Testis (tissue), 2 donors: Measurements from ENCODE around the gene GABBR2.

ENCODE experiments used
- POLR2A ChIP-seq: fragments of 450-650 bp; IDR thresholded peaks from one replicate; pipeline ENCODE4 v1.6.1; 2017; ENCODE audit warnings: antibody characterized with exemption, mild to moderate bottlenecking, moderate library complexity
- TF ChIP-seq, protein P1 (sequence below), 3 experiments: fragments of 450-650 bp in 2 of 3; fragments of 200-600 bp in 1 of 3; sonication (generic) in 1 of 3; IDR thresholded peaks; one replicate each; pipeline ENCODE4 v1.5.1; 2016 to 2019; ENCODE audit warnings: antibody characterized with exemption in 3 of 3, mild to moderate bottlenecking in 2 of 3, moderate library complexity in 1 of 3

DNA sequence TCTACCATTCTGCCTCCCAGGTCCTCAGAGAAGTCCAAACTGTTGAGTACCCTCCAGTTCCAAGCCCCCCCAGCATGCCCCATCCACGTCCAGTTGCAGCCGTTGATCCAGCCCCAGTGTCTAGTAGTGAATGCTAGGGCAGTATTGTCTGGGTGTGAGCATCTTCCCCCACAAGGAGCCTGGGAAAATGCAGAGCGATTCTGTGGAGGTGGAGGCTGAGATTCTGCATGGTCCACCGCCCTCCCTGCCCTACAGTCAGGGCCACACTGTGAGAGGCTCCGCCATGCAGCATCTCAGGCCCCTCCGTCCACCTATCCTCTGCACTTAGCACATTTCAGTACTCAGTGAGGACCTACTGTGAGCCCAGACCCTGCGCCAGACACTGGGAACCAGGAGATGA is 135.9 kb downstream of the GABBR2 start:
- no peak for TF ChIP-seq POLR2A
- TF ChIP-seq, protein P1, sequence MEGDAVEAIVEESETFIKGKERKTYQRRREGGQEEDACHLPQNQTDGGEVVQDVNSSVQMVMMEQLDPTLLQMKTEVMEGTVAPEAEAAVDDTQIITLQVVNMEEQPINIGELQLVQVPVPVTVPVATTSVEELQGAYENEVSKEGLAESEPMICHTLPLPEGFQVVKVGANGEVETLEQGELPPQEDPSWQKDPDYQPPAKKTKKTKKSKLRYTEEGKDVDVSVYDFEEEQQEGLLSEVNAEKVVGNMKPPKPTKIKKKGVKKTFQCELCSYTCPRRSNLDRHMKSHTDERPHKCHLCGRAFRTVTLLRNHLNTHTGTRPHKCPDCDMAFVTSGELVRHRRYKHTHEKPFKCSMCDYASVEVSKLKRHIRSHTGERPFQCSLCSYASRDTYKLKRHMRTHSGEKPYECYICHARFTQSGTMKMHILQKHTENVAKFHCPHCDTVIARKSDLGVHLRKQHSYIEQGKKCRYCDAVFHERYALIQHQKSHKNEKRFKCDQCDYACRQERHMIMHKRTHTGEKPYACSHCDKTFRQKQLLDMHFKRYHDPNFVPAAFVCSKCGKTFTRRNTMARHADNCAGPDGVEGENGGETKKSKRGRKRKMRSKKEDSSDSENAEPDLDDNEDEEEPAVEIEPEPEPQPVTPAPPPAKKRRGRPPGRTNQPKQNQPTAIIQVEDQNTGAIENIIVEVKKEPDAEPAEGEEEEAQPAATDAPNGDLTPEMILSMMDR (IDR thresholded peaks at IDR 0.05) = no peak
